Neural crest cell (in vitro differentiated cells): ENCODE data around the gene ZIC3. TPM values are rescaled to one million over a fixed set of nuclear protein-coding genes. Genes with fewer than 3 reads are reported as not detected.

Source experiments
- DNase-seq: peaks from one replicate; pipeline ENCODE4 v3.0.0; 2021; ENCODE audit warnings: low read depth, mixed read lengths, low spot score
- H3K27ac Mint-ChIP-seq: one replicate; pipeline ENCODE4 v1.8.0; 2021; ENCODE audit warnings: mild to moderate bottlenecking, mixed read lengths; ENCODE audit not compliant: unreplicated experiment
- H3K27me3 Mint-ChIP-seq: 2 replicates; pipeline ENCODE4 v1.8.0; 2021; ENCODE audit warnings: low read depth, mild to moderate bottlenecking, mixed read lengths
- H3K36me3 Mint-ChIP-seq: 2 replicates; pipeline ENCODE4 v1.8.0; 2021; ENCODE audit warnings: low read depth, mild to moderate bottlenecking, mixed read lengths
- H3K4me1 Mint-ChIP-seq: 2 replicates; pipeline ENCODE4 v1.8.0; 2021; ENCODE audit warnings: mixed read lengths
- H3K4me3 Mint-ChIP-seq: one replicate; pipeline ENCODE4 v1.8.0; 2021; ENCODE audit warnings: mild to moderate bottlenecking, mixed read lengths
- H3K9me3 Mint-ChIP-seq: 2 replicates; pipeline ENCODE4 v1.8.0; 2021; ENCODE audit warnings: mixed read lengths
- CTCF ChIP-seq: fragments of 200-600 bp; sonication (generic); conservative IDR thresholded peaks from 2 replicates; pipeline ENCODE4 v1.5.0; 2021; ENCODE audit warnings: antibody characterized with exemption, mild to moderate bottlenecking
- total RNA-seq: library from RNA; stranded (reverse); gene quantifications from 2 replicates; pipeline ENCODE4 v1.2.1, GENCODE V29; 2021

ZIC3 gene
- total RNA-seq, 1 donor from 2014 or later = 2.2 TPM

- H3K27me3 Mint-ChIP-seq = peaks cover 97% of the 10 kb centered on the region
- no peaks in the 10 kb centered on the region for H3K9me3 Mint-ChIP-seq
- peaks cover 4% of the 10 kb centered on the region for H3K36me3 Mint-ChIP-seq
- no peak overlapping the region for H3K27ac Mint-ChIP-seq
- DNase-seq = no peak
- peak overlapping the region; percentile 83 for H3K4me3 Mint-ChIP-seq
- H3K4me1 Mint-ChIP-seq = peaks cover 14% of the 10 kb centered on the region
- TF ChIP-seq CTCF = no peak
Observed at GRCh38 chrX:137568741-137569469, 3.0 kb downstream of the ZIC3 start.

- Mint-ChIP-seq H3K4me1 (peaks cover 10% of the 10 kb centered on the region), H3K4me3 (peak overlapping the region; percentile 60), H3K36me3 (peaks cover 4% of the 10 kb centered on the region), H3K9me3 (no peaks in the 10 kb centered on the region), H3K27me3 (peaks cover 93% of the 10 kb centered on the region), H3K27ac (no peak overlapping the region)
- no peak for TF ChIP-seq CTCF
- DNase-seq = no peak
Observed at GRCh38 chrX:137569470-137569891, 3.6 kb downstream of the ZIC3 start.

GRCh38 chrX:137573324-137574101, 7.6 kb downstream of the ZIC3 start:
- no peaks in the 10 kb centered on the region for H3K36me3 Mint-ChIP-seq
- no peaks in the 10 kb centered on the region for H3K9me3 Mint-ChIP-seq
- peaks cover 96% of the 10 kb centered on the region for H3K27me3 Mint-ChIP-seq
- TF ChIP-seq CTCF = no peak
- H3K27ac Mint-ChIP-seq = no peak overlapping the region
- DNase-seq = no peak
- no peaks in the 10 kb centered on the region for H3K4me1 Mint-ChIP-seq
- peak overlapping the region; percentile 57 for H3K4me3 Mint-ChIP-seq

- no peak for DNase-seq
- H3K4me3 Mint-ChIP-seq = peak overlapping the region; percentile 72
- H3K36me3 Mint-ChIP-seq = no peaks in the 10 kb centered on the region
- H3K4me1 Mint-ChIP-seq = no peaks in the 10 kb centered on the region
- H3K27me3 Mint-ChIP-seq = peaks cover 93% of the 10 kb centered on the region
- H3K27ac Mint-ChIP-seq = no peak overlapping the region
- no peak for TF ChIP-seq CTCF
- H3K9me3 Mint-ChIP-seq = no peaks in the 10 kb centered on the region
Observed at GRCh38 chrX:137574102-137574783, 8.3 kb downstream of the ZIC3 start.

GRCh38 chrX:137574784-137575293, 8.9 kb downstream of the ZIC3 start:
- Mint-ChIP-seq H3K9me3 (no peaks in the 10 kb centered on the region), H3K27me3 (peaks cover 89% of the 10 kb centered on the region), H3K36me3 (no peaks in the 10 kb centered on the region)

More at GRCh38 chrX:137574784-137575293, 8.9 kb downstream of the ZIC3 start:
- no peaks in the 10 kb centered on the region for H3K4me1 Mint-ChIP-seq
- no peak overlapping the region for H3K27ac Mint-ChIP-seq
- H3K4me3 Mint-ChIP-seq = peak overlapping the region; percentile 72
- no peak for TF ChIP-seq CTCF
- no peak for DNase-seq
